GM19455 (cell line): ENCODE data around the gene ADGRF3.
"Not testable (repeated sequence)": the region's sequence is repeated elsewhere in the genome, so short reads cannot be mapped to it uniquely, and the experiment has no call there.

ENCODE experiments used
- ATAC-seq: cut with Tn5 transposase; IDR thresholded peaks from one replicate; pipeline ENCODE4 v1.9.1; 2021; ENCODE audit not compliant: unreplicated experiment

The ADGRF3 gene, protein sequence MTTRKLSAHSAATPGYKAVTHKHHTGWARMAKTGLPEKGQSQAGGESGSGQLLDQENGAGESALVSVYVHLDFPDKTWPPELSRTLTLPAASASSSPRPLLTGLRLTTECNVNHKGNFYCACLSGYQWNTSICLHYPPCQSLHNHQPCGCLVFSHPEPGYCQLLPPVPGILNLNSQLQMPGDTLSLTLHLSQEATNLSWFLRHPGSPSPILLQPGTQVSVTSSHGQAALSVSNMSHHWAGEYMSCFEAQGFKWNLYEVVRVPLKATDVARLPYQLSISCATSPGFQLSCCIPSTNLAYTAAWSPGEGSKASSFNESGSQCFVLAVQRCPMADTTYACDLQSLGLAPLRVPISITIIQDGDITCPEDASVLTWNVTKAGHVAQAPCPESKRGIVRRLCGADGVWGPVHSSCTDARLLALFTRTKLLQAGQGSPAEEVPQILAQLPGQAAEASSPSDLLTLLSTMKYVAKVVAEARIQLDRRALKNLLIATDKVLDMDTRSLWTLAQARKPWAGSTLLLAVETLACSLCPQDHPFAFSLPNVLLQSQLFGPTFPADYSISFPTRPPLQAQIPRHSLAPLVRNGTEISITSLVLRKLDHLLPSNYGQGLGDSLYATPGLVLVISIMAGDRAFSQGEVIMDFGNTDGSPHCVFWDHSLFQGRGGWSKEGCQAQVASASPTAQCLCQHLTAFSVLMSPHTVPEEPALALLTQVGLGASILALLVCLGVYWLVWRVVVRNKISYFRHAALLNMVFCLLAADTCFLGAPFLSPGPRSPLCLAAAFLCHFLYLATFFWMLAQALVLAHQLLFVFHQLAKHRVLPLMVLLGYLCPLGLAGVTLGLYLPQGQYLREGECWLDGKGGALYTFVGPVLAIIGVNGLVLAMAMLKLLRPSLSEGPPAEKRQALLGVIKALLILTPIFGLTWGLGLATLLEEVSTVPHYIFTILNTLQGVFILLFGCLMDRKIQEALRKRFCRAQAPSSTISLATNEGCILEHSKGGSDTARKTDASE

DNA sequence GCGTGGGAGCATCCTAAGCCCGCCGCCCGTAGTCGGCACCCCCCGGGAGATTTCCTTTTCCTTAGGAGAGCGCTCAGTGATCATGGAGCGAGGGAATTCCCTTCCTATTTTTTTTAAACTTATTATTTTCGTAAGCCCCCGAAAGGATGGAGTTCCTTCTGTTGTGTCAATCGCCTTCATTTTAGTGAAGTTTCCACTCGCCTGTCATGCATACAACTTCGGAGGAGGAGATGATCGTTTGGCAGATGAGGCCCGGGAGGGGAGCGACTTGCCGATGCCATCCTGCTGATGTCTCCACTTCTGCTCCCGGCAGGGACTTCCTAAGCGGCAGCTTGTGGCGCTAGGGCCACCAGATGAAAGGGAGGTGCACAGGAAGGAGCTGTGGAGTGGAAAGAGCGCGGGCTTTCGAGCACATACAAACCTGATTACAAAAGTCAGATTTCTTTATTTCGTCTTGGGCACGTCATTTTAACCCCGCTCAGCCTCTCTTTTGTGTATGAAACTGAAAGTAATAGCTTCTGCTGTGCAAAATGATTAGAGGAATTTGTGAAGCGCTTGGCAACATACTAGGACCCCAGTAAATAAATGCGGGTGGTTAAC lies at the start of gene ADGRF3:
Gene ADGRF3, minus strand, starts transcription at position 336 of the 600 bp plus-strand sequence. CDS start 555 bp downstream, outside the sequence.
- ATAC-seq, result no peak

DNA sequence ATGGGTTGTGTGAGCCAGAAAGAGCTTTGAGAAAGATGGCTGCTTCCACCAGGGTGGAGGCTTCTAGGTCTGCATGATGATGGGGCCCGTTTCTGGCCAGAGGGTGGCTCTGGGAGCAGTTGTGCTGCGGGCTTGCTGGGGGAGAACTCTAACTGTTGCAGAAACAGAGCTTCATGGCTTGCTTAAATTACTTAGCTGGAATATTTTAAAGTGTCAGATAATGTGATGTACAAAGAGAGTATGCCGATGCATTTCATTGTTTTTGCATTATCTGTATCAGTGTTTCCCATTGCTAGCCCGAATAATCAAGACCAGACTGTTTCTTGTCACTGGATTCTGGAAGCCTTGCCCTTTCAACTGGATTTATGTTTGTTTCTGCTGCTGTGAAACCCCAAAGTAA lies 48.8 kb upstream of the ADGRF3 start:
- no peak for ATAC-seq

DNA sequence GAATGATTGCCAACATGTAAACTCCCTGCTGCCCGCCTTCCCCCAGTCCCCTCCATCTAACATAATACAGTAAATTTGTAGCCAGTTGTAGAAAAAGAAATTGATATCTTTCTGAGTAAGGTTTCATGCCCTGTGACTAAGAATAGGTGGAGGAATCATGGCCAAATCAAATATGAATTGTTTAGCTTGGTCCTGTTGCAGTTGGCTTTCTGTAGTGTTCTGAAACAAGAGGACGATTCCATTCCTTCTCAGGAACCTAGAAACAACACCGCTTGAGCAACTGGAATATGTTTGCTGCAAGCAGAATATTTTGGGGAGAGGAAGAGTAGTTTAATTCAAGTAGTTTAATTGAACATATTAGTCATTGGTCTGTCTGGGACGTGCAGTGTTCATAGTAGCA lies 48.1 kb upstream of the ADGRF3 start:
- ATAC-seq, result no peak

DNA sequence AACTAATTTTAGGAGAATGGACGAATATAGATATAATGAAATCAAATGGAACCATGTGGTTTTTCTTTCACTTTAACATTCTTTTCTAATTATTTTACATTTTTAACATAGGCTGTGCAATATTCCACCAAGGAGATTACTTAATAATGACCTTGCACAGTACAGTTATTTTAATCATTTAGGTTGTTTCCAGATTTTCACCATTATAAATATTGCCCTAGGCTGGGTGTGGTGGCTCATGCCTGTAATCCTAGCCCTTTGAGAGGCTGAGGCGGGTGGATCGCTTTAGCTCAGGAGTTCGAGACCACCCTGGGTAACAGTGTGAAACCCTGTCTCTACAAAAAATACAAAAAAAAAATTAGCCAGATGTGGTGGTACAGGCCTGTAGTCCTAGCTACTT lies 40.6 kb upstream of the ADGRF3 start:
- no peak for ATAC-seq

DNA sequence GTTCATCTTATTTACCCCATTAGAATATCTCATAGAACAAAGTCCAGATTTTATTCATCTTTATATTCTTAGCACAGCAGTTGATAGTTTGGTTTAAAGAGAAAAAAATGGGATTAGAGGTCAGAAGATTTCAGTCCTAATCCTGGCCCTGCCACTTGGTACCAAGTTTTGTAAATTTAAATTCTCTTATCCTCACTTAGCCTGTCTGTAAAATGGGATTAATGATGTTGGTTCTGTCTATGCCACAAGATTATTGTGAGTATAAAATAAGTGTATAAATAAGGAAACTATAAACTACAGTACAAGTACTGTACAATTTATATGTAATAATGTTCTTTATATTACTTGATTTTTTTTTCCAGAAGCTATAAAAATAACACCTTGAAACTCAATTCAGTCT lies 38.0 kb upstream of the ADGRF3 start:
- ATAC-seq, result no peak

DNA sequence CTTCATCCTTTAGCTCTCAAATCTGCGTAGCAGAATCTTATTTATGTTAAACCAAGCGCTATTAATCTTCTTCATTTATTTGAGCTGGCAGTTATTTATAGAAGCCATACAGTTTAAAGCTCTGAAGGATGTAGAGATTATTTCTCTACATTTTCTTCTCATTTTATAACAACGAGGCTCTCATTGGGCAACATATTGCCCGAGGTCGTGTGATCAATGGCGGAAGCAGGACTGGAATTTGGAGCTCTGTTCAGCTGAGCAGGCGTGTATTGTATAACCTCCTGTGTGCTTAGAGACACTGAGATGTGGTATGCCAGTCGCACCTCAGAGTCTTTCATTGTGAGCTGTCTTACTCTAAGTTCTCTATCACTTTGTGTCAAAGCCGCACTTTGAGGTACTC lies 37.6 kb upstream of the ADGRF3 start:
- no peak for ATAC-seq

DNA sequence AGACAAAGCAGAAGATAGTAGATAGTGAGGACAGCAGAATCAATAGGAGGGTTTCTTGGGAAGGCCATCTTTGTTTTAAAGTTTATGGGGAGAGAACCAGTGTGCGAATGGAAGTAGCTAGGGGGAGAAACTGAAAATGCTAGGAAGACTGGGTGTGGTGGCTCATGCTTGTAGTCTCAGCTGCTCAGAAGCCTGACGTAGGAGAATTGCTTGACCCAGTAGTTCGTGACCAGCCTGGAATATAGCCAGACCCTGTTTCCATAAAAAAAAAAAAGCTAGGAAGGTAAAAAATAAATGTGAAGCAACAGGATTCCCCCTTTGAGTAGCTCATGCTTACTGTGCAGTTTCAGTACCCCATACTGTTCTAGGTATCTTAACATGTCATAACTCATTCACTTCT lies 36.0 kb upstream of the ADGRF3 start:
- ATAC-seq, result no peak

DNA sequence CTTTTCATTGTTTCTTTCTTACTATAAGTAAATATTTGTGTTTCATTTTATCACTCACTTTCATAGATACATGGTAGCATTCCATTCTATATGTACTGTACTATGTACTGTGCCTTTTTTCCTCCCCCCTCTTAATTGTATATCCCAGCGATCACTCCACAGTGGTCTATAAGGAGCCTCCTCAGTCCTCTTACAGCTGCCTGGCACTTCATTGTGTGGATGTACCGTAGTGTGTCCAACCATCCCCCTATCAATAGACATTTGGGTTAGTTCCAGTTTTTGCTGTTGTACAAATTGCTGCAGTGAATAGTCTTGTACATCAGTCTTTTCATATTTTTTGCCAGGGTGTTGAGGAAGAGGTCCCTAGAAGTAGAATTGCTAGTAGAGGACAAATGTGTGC lies 33.7 kb upstream of the ADGRF3 start:
- no peak for ATAC-seq

DNA sequence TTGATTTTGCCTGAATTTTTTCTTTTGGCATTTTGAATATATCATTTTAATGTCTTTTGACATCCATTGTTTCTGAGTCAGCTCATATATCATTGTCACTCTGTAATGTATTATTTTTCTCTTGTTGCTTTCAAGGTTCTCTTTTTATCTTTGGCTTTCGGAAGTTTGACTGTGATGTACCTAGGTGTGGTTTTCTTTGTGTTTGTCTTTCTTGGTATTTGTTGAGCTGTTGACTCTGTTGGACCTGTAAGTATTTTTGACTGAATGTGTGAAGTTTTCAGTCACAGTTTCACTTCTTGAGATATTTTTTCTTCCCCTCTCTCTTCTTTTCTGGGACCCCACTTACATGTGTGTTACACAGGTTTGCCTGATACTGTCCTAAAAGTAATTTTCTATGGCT lies 30.2 kb upstream of the ADGRF3 start:
- no peak for ATAC-seq

DNA sequence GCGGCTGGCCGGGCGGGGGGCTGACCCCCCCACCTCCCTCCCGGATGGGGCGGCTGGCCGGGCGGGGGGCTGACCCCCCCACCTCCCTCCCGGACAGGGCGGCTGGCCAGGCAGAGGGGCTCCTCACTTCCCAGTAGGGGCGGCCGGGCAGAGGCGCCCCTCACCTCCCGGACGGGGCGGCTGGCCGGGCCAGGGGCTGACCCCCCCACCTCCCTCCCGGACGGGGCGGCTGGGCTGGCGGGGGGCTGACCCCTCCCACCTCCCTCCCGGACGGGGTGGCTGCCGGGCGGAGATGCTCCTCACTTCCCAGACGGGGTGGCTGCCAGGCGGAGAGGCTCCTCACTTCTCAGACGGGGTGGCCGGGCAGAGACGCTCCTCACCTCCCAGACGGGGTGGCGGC lies 24.3 kb upstream of the ADGRF3 start:
- ATAC-seq, result not testable (repeated sequence)

DNA sequence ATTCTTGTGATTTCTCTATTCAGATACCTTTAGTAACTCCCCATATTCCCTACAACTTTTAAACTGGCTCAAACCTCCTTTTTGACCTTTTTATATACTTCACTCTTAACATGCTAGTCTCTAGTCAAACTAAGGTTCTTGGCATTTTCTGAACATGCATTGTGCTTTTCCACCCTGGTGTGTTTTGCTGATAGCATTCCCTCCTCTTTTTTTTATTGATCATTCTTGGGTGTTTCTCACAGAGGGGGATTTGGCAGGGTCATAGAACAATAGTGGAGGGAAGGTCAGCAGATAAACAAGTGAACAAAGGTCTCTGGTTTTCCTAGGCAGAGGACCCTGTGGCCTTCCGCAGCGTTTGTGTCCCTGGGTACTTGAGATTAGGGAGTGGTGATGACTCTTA lies 23.1 kb upstream of the ADGRF3 start:
- not testable (repeated sequence) for ATAC-seq

DNA sequence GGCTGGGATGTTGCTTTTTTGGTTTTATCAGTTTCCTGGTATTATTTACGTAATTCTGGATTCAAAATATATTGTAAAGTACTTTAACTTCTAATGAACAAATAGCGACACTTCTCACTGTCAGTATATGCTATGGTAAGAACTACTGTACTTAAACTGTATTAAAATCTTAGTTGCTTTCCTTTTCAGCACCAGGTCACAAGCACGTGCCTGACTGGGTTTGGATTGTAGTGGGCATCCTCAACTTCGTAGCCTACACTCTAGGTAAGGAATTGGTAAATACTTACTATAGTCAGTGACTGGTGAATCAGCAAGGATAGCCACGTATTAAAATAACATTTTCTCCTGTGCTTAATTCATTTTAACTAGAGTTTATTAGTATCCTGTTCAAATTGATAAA lies 20.4 kb upstream of the ADGRF3 start:
- no peak for ATAC-seq

DNA sequence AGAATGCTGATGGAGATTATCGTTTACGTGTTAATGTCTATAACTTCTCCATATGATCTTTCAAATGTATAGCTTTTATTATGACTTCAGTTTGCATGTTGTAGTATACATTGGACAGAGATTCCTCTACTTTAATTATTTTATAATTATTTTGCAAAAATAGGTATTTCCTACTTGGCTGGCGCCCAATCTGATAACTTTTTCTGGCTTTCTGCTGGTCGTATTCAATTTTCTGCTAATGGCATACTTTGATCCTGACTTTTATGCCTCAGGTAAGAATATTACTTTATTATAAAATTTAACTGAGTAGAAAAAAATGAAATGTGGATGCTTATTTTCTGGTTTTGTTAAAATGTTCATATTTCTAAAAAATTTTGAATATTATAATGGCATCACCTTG lies 18.1 kb upstream of the ADGRF3 start:
- ATAC-seq, result no peak

DNA sequence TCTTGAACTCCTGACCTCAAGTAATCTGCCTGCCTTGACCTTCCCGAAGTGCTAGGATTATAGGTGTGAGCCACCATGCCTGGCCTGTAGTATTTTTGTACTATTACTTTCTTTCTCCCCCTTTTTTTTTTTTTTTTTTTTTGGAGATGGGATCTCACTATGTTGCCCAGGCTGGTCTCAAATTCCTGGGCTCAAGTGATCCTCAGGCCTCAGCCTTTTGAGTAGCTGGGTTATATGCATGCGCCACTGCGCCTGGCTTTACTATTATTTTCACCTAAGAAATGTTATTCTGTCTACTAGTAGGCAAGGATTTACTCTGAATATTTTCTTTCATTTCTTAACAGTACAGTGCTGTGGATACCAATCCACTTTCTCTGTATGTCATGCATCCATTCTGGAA lies 17.4 kb upstream of the ADGRF3 start:
- no peak for ATAC-seq

DNA sequence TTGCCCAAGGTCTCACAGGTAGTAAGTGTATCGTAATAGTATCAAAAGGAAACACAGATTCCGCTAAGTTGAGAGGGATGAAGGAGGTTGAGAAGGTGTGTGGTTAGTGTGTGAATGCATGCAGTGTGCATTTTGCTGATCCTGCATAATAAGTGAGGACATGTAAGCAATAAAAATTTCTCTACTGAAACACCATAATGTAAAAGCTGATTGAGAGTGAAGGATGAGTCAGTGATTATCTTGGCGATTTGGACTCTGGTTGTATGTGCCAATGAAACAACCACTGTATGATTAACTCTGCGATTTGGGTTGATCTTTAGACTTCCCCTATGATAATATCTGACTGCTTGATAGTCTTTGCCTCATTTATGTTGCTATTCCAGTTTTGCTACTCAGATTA lies 16.7 kb upstream of the ADGRF3 start:
- no peak for ATAC-seq

DNA sequence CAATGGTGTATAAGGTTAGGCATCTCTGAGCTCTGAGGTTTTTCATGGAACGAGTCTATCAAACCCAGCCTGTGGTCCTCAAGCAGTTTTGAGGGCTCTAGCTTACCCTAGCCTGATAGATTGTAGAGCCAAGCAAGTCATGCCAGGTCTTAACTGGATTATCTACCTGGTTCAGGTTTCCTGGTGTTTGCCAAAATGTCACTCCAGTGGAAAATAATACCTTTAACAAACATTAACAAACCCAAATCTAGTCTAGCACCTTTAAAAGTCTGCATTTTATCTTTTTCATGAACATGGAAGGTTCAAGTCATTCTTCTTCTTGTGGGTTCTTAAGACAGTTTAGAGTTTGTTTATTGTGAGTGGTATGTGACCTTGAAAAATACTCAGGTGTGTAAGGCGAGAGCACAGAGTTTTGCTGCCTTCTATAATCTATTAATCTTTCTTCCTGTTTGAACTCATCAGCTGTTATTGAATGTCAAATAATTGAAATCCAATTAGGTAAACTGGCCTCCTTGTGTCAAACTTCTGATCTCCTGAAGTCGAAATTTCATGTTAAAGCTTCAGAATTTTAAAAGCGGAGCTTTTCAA lies 13.4 kb upstream of the ADGRF3 start:
- ATAC-seq, result no peak

DNA sequence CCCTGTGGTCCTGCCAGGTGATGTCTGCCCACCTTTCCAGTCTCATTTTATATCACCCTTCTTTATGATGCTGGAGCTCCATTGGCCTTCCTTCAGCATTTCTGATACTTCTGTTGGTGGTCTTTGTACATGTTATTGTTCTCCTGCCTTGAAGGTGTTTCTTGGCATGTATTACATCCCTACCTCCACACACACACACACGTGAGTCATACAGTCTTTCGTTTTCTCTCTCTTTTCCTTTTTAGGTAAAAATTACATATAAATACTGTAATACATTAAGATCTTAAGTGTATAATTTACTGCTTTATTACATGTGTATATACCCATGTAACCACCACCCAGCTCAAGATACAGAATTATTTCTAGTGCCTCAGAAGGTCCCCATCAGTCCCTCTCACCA lies 10.2 kb upstream of the ADGRF3 start:
- no peak for ATAC-seq

DNA sequence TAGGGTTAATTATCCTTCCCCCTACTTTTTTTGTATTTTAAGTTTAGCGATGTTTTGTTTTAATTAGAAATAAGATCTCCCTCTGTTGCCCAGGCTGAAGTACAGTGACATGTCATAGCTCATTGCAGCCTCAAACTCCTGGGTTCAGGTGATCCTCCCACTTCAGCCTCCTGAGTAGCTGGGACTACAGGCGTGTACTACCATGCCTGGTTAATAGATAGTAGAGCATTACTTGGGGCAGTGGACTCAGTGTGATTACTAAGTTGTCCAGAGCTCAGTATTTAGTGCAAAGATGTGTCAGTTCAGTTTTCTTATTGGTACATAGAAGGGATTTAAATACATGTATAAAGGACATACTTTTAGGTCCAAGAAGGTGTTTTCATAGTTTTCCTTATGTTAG lies 9.5 kb upstream of the ADGRF3 start:
- no peak for ATAC-seq

DNA sequence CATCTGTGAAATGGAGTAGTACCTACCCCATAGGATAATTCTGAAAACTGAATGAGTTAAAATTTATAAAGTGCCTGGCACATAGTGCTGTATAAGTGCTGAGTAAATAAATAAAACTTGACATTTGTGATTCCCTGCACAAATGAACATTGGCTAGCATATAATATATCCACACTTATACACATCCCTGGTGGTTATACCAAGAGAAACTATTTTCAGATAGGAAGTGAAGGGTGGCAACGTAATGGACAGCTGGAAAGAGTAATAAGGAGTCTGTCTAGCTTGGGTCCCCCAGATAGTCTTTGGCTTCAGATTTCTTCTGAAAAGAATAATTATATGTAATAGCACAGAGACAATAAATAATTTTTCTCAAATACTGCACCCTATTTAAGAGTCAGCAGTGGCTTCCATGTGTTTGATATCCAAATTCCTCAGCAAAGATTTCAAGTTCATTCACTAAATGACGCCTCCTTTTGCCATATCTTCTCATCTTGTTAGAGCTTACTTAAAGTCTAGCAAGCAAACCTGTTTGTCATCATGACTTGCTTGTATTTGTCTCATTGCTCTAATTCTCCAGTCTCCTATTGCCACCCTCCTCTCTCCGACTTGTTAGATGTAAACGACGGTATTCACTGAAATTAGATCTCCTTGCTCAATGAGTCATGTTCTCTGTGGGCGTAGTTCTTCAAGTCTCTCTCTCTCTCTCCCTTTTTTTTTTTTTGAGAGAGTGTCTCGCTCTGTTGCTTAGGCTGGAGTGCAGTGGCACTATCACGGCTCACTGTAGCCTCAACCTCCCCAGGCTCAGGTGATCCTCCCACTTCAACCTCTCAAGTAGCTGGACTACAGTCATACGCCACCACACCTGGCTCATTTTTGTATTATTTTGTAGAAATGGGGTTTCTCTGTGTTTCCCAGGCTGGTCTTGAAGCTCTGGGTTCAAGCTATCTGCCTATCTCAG lies 8.7 kb upstream of the ADGRF3 start:
- ATAC-seq, result no peak

DNA sequence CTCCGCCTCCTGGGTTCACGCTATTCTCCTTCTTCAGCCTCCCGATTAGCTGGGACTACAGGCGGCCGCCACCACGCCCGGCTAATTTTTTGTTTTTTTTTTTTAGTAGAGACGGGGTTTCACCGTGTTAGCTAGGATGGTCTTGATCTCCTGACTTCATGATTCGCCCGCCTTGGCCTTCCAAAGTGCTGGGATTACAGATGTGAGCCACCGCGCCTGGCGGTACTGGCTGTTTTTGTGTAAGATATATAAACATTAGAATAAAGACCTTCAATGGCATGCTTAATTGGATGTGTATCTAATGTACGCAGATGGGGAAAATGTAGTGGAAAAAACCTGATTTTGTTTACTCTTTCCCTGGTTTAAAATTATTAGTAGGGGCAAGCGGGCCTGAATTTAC lies 7.9 kb upstream of the ADGRF3 start:
- not testable (repeated sequence) for ATAC-seq
